Femur (tissue), 1 donor: ENCODE data around the gene FGF22.
"Not testable (repeated sequence)": the region's sequence is repeated elsewhere in the genome, so short reads cannot be mapped to it uniquely, and the experiment has no call there.

ENCODE experiments used
- DNase-seq: peaks from one replicate; pipeline ENCODE4 v3.0.0-alpha.2; 2017

FGF22 gene

DNA sequence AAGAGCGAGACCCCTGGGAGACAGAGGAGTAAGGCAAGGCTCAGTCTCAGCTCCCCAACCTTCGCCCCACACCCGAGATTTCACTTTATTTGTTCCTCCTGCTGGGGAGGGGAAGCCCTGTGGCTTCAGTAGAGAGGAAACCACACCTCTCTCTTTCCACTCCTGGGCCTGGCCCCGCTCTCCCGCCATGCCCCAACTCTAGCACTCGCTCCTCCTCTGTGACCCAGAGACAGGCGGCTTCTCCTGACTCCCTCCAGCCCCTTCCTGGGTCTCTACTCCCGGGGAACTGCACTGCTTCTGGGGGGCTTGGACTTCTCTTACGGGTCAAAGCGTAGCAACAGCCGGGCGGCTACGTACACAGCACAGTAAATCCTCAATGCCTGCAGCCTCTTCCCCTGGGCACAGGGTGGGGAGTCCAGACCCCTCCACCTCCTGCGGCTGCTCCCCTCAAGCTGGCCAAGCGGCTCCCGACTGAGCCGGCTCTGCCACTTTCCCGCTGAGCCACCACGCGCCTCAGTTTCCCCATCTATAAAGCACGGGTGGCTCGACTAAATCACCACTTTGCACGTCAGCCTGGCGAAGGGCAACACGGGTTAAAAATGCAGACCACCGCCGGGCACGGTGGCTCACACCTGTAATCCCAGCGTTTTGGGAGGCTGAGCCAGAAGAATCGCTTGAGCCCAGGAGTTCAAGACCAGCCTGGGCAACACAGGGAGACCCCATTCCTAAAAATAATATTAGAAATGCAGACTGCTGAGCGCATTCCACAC, 21.9 kb downstream of the FGF22 start:
- DNase-seq, result no peak

- no peak for DNase-seq
Observed at GRCh38 chr19:662207-662961, 22.7 kb downstream of the FGF22 start.

DNA sequence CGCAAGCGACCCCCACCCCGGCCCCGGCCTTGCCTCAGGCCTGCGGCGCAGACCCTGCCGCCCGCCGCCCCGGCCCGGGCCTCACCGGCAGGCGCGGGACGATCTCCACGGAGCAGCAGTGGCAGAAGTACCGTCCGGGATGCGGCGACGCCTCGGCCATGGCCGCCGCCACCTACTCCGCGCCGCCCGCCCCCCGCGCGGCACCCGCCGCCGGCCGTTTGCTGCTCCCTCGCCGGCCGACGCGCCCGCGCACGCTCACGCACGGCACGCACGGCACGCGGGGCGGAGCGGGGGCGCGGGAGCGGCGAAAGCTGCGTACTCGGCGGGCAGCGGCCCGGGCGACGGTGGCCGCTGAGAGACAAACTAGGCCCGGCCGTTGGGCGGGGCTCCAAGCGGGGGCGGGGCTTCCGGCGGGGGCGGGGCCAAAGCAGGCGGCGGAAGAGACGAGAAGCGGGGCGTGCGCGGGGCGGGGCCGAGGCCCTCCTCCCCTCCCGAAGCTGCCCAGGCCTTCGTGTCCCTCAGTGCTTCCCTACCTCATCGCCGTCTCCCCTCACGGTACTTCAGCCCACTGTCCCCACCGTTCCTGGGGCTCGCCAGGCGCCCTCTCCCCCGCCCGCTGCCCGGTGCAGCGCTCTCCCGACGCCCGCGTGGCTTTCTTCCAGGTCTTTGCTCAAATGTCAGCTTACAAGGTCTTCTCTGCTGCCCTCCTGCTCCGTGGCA, 23.4 kb downstream of the FGF22 start, which contains the start of gene RNF126:
RNF126 (minus strand) TSS at position 253 of the 720 bp plus-strand sequence; CDS start at position 160, 93 bp downstream.
- DNase-seq, result peak; percentile 97

DNA sequence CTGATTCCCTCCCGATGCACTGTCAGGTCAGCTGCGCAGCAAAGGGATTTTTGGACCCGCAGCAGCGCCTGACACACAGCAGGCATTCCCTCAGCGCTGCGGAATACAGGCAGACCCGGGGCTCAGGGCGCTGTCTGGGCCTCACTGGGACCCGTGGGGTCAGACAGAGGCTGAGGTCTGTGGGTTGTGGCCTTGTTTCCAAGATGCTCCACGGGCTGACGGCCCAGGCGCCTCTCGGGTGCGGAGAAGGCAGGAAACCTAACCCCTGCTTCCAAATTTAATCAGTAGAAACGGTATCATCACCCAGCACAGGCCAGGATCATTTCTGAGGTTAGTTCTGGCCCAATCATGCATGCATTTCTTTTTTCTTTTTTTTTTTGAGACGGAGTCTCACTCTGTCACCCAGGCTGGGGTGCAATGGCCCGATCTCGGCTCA, 24.0 kb downstream of the FGF22 start:
- no peak for DNase-seq

DNA sequence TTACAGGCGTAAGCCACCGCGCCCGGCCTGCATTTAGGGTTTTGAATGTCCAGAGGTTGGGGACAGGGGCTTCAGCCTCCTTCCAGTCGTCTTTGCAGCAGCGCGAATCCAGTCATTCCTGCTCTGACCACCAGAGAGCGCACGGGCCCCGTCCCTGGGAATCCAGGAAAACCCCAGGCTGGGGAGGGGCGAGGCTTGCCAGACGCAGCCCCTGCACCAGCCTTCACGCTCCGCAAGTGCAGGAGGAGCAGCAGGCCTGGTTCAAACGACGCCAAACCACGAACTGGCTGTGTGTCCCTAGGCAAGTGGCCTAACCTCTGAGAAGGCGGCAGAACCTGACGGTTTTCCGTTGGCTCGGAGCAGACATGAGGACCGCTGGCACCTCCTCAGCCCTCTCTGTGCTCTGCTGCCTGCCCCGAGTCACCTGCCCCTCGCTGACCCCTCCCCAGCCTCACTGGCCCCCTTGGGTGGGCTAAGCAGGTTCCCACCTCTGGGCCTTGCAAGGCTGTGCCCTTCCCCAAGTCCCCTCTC, 25.3 kb downstream of the FGF22 start:
- peak; percentile 90 for DNase-seq

GRCh38 chr19:666985-667573, 27.4 kb downstream of the FGF22 start:
- DNase-seq, result not testable (repeated sequence)

GRCh38 chr19:668675-669434, 29.2 kb downstream of the FGF22 start:
- not testable (repeated sequence) for DNase-seq

GRCh38 chr19:670609-671075, 31.0 kb downstream of the FGF22 start:
- no peak for DNase-seq

DNA sequence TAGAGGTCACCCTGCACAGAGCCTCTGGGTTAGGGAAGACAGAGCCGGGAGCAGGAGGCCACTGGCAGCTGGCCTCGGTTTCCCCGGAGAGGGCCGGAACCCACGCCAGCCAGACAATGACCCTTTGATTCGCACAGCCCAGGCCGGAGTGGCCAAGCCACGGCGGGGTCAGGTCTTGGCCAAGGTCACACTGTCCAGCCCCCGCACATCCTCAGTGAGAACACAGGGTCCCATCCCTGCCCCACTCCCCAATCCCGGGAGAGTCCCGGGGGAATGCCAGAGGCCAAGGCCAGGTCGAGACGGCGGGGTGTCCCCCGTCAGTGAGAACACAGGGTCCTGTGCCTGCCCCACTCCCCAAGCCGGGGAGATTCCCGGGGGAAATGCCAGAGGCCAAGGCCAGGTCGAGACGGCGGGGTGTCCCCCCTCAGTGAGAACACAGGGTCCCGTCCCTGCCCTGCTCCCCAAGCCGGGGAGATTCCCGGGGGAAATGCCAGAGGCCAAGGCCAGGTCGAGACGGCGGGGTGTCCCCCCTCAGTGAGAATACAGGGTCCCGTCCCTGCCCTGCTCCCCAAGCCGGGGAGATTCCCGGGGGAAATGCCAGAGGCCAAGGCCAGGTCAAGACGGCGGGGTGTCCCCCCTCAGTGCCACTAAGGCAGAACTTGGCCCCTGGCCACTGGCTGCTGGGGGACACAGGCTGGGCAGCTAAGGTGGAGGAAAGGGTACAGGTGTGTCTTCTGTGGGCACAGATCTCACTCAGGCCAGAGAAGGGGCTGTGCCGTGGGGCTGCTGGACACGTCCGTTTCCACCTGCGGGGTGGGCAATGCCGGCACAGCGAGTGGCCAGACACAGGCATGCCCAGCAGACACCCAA, 34.8 kb downstream of the FGF22 start:
- DNase-seq, result peak; percentile 24

- no peak for DNase-seq
Observed at GRCh38 chr19:676007-676338, 36.3 kb downstream of the FGF22 start.

DNA sequence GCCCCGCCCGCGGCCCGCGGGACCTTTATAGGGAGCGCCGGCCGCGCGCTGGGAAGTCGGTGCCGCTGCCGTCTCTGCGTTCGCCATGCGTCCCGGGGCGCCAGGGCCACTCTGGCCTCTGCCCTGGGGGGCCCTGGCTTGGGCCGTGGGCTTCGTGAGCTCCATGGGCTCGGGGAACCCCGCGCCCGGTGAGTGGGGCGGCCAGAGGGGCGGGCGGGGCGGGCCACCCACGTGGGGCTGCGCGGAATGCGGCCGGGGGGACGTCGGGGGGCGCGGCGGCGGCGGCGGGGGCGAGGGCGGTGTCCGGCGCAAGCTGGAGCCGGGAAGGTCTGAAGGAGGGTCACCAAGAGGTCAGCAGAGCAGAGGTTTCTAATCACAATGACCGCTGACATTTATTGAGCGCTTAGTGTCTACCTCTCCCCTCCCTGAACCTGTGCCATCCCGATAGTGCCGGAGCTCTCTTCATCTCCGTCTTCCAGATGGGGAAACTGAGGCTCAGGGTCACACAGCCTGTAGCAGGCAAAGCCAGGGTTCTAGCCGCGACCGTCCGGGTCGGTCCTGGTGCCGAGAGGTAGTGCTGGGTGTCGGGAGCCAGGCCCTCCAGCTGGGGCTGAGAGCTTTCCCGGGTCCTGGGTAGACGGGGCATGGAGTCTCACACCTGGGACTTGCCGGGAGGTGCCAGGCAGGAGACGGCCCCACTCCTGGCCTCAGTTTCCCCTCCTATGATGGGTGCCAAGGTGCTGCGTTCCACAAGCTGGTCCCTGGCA, 36.8 kb downstream of the FGF22 start, which contains the start of gene FSTL3:
FSTL3 (plus strand) TSS at position 54 of the 767 bp plus-strand sequence; CDS start at position 86, 32 bp downstream.
- peak; percentile 48 for DNase-seq

GRCh38 chr19:677201-677600, 37.5 kb downstream of the FGF22 start:
- DNase-seq, result peak; percentile 70

GRCh38 chr19:677601-678436, 38.1 kb downstream of the FGF22 start:
- no peak for DNase-seq

DNA sequence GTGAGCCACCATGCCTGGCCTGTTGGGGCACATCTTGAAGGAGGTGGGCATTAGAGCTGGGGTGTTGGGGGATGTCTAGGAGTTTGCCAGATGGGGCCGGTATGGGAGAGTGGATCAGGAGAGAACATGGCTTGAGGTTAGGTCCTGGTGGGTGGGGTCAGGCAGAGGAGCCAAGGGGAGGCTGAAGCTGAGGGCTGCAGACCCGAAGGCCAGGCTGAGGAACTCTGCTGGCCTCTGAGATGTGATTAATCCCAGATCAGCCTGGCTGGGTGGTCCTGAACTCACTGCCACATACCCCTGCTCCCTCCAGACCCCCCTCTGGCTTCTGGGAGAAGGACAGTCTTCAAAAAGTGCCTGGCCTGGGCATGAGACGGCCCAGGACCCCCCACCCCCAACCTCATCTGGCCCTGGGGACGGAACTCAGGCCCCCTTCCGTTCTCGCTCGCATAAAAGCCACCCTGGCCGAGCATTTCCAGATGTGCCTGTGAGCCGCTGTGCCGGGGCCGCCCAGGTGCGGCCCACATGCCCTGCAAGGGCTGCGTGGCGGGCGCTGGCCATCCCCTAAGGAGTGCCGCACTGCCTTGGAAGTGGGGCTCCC, 39.2 kb downstream of the FGF22 start:
- DNase-seq, result no peak

GRCh38 chr19:679418-680286, 40.0 kb downstream of the FGF22 start:
- peak; percentile 88 for DNase-seq

DNA sequence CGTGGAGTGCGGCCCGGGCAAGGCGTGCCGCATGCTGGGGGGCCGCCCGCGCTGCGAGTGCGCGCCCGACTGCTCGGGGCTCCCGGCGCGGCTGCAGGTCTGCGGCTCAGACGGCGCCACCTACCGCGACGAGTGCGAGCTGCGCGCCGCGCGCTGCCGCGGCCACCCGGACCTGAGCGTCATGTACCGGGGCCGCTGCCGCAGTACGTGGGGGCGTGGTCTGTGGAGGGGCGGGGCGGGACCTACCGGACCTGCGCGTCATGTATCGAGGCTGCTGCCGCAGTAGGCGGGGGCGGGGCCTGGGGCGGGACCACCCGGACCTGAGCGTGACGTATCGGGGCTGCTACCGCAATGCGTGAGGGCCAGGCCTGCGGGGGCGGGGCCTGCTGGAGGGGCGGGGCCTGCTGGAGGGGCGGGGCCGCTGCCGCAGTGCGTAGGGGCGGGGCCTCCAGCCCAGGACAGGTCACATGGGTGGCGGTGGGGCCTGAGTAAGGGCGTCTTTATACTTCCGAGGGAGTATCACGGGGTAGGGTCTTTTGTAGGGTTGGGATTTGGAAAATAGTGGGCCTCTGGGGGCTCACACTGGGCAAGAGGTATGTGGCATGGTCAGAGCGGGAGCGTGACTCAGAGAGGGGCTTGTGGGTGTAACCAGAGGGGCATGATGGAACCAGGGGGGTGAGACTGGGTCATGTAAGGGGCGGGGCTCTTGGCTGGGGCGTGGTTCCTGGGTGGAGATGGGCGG, 40.8 kb downstream of the FGF22 start:
- peak; percentile 100 for DNase-seq
